ENCODE measurements around the gene SFI1.
"Not testable (repeated sequence)": the region's sequence is repeated elsewhere in the genome, so short reads cannot be mapped to it uniquely, and the experiment has no call there.

Gene SFI1

DNA sequence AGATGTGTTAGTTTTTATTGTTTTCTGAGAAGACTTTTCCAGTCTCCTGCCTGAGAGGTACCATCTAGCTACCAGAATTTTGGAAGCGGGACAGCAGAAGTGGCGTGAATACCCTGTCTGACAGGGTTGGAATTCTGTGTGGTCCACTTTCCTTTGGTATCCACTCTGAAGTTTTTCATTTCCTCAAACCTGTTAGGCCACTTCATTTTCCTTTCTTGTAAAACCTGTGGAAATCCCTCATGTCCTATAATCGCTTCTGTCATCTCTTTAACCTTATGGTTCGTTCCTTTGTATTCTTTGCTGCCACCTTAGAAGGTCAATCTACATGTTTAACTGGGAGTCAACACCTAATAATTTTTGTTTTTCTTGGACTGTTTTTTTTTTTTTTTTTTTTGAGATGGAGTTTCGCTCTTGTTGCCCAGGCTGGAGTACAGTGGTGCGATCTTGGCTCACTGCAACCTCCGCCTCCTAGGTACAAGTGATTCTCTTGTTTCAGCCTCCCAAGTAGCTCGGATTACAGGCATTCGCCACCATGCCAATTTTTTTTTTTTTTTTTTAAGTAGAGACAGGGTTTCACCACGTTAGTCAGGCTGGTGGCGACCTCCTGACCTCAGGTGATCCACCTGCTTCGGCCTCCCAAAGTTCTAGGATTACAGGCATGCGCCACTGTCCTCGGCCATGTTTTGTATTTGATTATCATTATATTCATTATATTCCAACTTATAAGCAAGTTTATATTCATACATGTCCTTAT, 7.1 kb downstream of the SFI1 start:
- Histone ChIP-seq H3K27me3 (no peaks in the 10 kb centered on the region), H3K36me3 (no peaks in the 10 kb centered on the region), H3K9me3 (no peaks in the 10 kb centered on the region), H3K4me1 (ENCODE audit: control insufficient read depth in 1 of 2, insufficient read depth in 1 of 2, low read depth in 1 of 2, low read length in 1 of 2) (no peaks in the 10 kb centered on the region), H3K27ac (no peak overlapping the region), H3K4me3 (ENCODE audit: low read depth in 1 of 2, low read length in 1 of 2) (no peak overlapping the region)
- TF ChIP-seq CTCF (IDR thresholded peaks at IDR 0.05): no peak

GRCh38 chr22:31504282-31504681, 7.9 kb downstream of the SFI1 start:
- Histone ChIP-seq H3K27me3 (no peaks in the 10 kb centered on the region), H3K36me3 (peaks cover 4% of the 10 kb centered on the region), H3K4me1 (ENCODE audit: control insufficient read depth in 1 of 2, insufficient read depth in 1 of 2, low read depth in 1 of 2, low read length in 1 of 2) (no peaks in the 10 kb centered on the region), H3K4me3 (ENCODE audit: low read depth in 1 of 2, low read length in 1 of 2) (no peak overlapping the region), H3K9me3 (no peaks in the 10 kb centered on the region), H3K27ac (no peak overlapping the region)
- TF ChIP-seq CTCF (IDR thresholded peaks at IDR 0.05): no peak

GRCh38 chr22:31507517-31507916, 11.2 kb downstream of the SFI1 start:
- H3K4me1 ChIP-seq (ENCODE audit: control insufficient read depth in 1 of 2, insufficient read depth in 1 of 2, low read depth in 1 of 2, low read length in 1 of 2); H3K4me3 ChIP-seq (ENCODE audit: low read depth in 1 of 2, low read length in 1 of 2); H3K9me3 ChIP-seq; H3K27ac ChIP-seq; H3K27me3 ChIP-seq: not testable (repeated sequence)
- peaks cover 14% of the 10 kb centered on the region for H3K36me3 ChIP-seq

- peaks cover 22% of the 10 kb centered on the region for H3K36me3 ChIP-seq
- no peaks in the 10 kb centered on the region for H3K9me3 ChIP-seq
- no peaks in the 10 kb centered on the region for H3K27me3 ChIP-seq
- H3K27ac ChIP-seq: no peak overlapping the region
- TF ChIP-seq CTCF (IDR thresholded peaks at IDR 0.05): no peak
- no peak overlapping the region for H3K4me3 ChIP-seq (ENCODE audit: low read depth in 1 of 2, low read length in 1 of 2)
- no peaks in the 10 kb centered on the region for H3K4me1 ChIP-seq (ENCODE audit: control insufficient read depth in 1 of 2, insufficient read depth in 1 of 2, low read depth in 1 of 2, low read length in 1 of 2)
These were observed 12.2 kb downstream of the SFI1 start for GRCh38 chr22:31508536-31508935.

DNA sequence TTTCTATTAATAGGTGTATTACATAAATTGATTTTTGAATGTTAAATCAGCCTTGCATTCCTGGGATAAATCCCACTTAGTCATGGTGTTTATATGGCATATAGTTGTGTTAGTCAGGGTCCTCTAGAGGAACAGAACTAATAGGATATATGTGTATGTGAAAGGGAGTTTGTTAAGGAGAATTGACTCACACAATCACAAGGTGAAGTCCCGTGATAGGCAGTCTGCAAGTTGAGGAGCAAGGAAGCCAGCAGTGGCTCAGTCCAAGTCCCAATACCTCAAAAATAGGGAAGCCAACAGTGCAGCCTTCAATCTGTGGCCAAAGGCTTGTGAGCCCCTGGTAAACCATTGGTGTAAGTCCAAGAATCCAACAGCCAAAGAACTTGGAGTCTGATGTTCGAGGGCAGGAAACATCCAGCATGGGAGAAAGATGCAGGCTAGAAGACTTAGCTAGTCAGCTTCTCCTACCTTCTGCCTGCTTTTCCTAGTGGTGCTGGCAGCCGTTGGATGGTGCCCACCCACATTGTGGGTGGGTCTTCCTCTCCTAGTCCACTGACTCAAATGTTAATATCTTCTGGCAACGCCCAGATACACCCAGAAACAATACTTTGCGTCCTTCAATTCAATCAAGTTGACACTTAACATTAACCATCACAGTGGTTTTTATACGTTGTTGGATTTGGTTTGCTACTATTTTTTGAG, 12.9 kb downstream of the SFI1 start:
- no peaks in the 10 kb centered on the region for H3K4me1 ChIP-seq (ENCODE audit: control insufficient read depth in 1 of 2, insufficient read depth in 1 of 2, low read depth in 1 of 2, low read length in 1 of 2)
- no peak for TF ChIP-seq CTCF (IDR thresholded peaks at IDR 0.05)
- H3K36me3 ChIP-seq: peaks cover 22% of the 10 kb centered on the region
- H3K27me3 ChIP-seq: no peaks in the 10 kb centered on the region
- no peaks in the 10 kb centered on the region for H3K9me3 ChIP-seq
- H3K27ac ChIP-seq: no peak overlapping the region
- no peak overlapping the region for H3K4me3 ChIP-seq (ENCODE audit: low read depth in 1 of 2, low read length in 1 of 2)

DNA sequence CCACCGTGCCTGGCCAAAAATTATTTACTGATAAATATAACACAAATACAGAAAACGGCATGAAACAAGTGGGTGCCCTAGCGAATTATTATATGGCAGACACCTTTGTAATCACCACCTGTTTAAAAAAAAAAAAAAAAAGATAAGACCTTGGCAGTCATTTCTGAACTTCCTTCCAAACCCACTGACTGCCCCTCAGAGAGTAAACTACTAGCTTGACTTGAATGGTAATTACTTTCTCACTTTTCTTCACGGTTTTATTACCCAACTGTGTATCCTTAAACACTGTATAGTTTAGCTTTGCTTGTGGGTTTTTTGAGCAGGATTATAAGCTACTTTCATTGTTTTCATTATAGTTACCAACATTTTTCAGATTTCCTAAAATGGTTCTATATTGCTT, 23.7 kb downstream of the SFI1 start:
- H3K27ac ChIP-seq: no peak overlapping the region
- no peaks in the 10 kb centered on the region for H3K9me3 ChIP-seq
- no peak overlapping the region for H3K4me3 ChIP-seq (ENCODE audit: low read depth in 1 of 2, low read length in 1 of 2)
- peaks cover 7% of the 10 kb centered on the region for H3K36me3 ChIP-seq
- no peaks in the 10 kb centered on the region for H3K27me3 ChIP-seq
- no peaks in the 10 kb centered on the region for H3K4me1 ChIP-seq (ENCODE audit: control insufficient read depth in 1 of 2, insufficient read depth in 1 of 2, low read depth in 1 of 2, low read length in 1 of 2)
- no peak for TF ChIP-seq CTCF (IDR thresholded peaks at IDR 0.05)

DNA sequence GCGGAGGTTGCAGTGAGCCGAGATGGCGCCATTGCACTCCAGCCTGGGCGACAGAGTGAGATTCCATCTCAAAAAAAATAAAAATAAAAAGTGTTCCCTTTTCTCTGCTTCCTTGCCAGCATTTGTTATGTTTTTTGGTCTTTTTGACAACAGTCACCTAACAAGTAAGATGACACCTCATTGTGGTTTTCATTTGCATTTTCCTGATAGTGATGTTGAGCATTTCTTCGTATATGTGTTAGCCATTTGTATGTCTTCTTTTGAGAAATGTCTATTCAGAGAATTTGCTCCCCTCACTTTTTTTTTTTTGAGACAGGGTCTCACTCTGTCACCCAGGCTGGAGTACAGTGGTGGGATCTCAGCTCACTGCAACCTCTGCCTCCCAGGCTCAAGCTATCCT, 27.8 kb downstream of the SFI1 start:
- H3K4me1 ChIP-seq (ENCODE audit: control insufficient read depth in 1 of 2, insufficient read depth in 1 of 2, low read depth in 1 of 2, low read length in 1 of 2); H3K4me3 ChIP-seq (ENCODE audit: low read depth in 1 of 2, low read length in 1 of 2); H3K27ac ChIP-seq; H3K9me3 ChIP-seq; H3K27me3 ChIP-seq: not testable (repeated sequence)
- peaks cover 18% of the 10 kb centered on the region for H3K36me3 ChIP-seq
